ENCODE results near the gene SLX9.

- no peak for TF ChIP-seq CTCF (IDR thresholded peaks at IDR 0.05; ENCODE audit: insufficient read depth, low read depth, low read length)
- TF ChIP-seq EZH2 (IDR thresholded peaks at IDR 0.05; ENCODE audit: insufficient read depth, low read length): no peak
Observed at GRCh38 chr21:44946254-44947041, 6.6 kb downstream of the SLX9 start.

All from astrocyte (in vitro differentiated cells and primary cell).